RPMI7951 (cell line): ENCODE measurements around the gene IL6ST. TPM values are rescaled to one million over a fixed set of nuclear protein-coding genes. Genes with fewer than 3 reads are reported as not detected.
A peak's percentile ranks its signal among the peaks of the same experiment; 100 is the strongest.

Experiments used
- DNase-seq: peaks from one replicate; pipeline ENCODE4 v3.0.0-alpha.2; 2012; ENCODE audit warnings: low read depth
- total RNA-seq: library from RNA; depleted of rRNA; stranded (reverse); fragments of >200 nt; shearing (Covaris generic); gene quantifications from 2 replicates; pipeline ENCODE4 v1.2.3, GENCODE V29; 2014

IL6ST gene
- total RNA-seq, 1 experiment from 2014 or later, result 136 TPM

GRCh38 chr5:55920784-55921183 is 74.0 kb downstream of the IL6ST start:
- DNase-seq, result no peak

DNA sequence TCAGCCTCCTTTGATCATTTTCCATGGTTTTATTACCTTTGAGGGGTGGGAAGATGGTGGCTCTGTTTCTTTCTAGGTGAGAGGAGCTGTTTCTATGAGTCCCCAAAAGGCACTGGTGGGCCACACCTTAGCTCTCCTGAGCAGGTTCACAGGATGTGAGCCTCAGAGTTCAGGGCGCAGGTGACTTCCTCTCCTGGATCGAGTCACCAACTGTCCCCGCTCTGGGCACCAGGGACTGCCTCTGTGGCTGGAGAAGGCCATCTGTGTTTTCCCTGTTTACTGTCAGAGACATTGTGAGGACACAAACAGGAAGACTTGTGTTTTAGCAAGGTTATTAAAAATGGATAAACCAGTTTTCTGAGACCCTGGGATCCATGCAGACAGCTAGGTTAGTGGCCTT is 75.1 kb downstream of the IL6ST start:
- DNase-seq, result no peak

- no peak for DNase-seq
Measured at GRCh38 chr5:55918087-55919035, 76.4 kb downstream of the IL6ST start.

- no peak for DNase-seq
Measured at GRCh38 chr5:55917402-55918086, 77.2 kb downstream of the IL6ST start.

- no peak for DNase-seq
Measured at GRCh38 chr5:55916986-55917385, 77.8 kb downstream of the IL6ST start.

GRCh38 chr5:55915783-55916182 is 79.0 kb downstream of the IL6ST start:
- DNase-seq, result no peak

- no peak for DNase-seq
Measured at GRCh38 chr5:55914971-55915370, 79.8 kb downstream of the IL6ST start.

DNA sequence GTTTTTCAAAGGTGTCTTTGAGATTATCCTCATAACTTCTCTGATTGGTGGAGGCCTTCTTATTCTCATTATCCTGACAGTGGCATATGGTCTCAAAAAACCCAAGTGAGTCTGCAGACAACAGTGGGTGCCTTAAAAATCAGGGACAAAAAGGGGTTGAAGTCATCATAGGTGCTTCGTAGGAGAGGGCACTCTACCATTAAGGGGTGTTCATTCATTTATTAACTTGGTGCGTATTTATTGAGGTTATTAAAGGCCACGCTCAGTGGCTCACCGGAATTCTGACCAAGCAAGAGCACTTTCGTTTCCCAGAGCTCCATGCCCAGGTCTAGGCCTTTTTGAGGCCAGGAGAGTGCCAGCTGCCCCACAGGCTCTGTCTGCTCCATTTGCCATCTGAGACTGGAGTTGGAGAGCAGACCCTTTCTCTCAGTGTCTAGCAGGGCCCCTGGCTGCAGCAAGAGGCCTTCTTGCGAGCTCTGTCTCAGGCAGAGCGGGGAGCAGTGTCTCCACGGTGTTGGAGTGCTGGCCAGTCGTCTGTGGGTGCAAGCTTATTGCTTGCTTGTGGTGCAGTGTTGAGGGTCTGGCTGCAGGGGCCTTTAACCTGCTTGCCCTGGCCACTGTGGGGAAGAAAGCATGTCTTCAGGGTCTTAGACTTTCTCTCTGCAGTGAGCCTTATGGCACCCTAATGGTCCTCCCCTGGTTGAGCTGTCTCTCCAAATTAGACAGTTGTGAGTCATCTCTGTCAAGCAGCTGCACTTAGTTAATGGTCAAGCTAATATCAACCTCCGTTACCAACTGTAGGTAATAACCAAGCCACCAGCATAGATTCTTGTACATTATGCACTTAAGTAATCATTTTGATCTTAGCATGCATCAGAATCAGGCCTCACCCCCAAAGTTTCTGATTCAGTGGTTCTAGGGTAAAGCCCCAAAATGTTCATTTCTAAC is 81.0 kb downstream of the IL6ST start:
- no peak for DNase-seq

- no peak for DNase-seq
Measured at GRCh38 chr5:55911784-55912653, 82.7 kb downstream of the IL6ST start.

GRCh38 chr5:55908804-55909203 is 86.0 kb downstream of the IL6ST start:
- DNase-seq, result no peak

DNA sequence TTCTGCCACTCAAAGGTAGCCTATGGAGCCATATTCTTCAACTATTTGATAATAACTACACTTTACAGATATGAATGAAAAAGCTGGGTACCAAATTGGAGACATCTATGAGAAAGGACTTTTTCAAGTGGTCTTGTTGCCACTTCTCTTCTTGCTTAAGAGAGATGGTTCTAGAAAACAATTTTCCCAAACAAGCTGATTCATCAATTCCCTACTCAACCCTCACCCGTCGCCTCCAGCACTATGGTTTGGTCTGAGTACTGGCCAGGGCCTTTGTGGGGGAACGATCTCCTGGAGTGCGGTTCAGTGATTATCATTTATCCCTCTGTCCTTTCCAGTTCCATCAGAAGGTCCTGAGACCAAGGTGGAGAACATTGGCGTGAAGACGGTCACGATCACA is 86.8 kb downstream of the IL6ST start:
- DNase-seq, result no peak

DNA sequence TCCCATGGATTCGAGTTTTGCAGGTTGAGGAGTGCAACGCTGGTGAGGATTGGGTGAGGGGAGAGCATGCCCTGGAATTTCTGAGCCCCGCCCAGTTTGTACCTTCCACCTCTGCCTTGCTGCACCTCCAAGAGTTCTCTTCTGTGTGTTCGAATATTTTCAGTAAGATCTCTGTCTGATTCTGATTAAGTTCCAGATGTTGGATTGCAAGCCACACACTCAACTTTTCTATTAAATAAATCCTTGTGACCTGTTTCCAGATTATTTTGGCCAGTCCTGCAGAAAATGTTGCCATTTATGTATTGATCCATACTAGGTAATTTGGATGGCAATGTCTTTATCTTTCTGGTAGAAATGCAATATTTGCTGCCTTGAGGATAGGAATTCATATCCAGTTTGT is 89.5 kb downstream of the IL6ST start:
- DNase-seq, result no peak

- no peak for DNase-seq
Measured at GRCh38 chr5:55904152-55904551, 90.6 kb downstream of the IL6ST start.

DNA sequence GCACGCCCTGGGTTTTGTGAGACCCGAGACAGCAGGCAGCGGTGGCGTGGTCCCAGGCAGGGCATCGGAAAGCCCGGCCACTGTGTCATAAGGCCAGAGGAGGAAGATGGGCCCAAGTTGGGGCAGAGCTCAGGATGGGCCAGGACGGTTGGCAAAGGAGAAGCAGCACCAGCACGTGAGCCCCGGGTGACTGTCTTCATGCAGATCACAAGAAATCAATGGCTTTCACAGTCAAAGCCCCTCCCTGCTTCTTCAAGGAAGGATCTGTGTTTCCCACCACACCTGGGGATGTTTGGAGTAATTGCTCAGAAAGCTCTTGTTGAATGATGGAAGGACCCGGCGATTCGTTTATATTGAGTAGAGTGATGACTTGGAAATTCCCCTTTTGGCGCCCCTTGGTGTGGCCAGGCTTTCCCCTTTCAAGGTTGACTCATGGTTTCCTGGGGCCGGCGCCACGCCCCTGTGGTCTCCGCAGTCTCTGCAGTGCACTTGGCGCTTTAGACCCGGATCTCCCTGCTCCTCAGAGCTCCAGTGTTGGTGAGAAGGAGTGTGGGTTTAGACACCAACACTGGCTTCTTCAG is 91.6 kb downstream of the IL6ST start:
- peak; percentile 76 for DNase-seq

GRCh38 chr5:55902696-55903095 is 92.1 kb downstream of the IL6ST start:
- DNase-seq, result peak; percentile 28

DNA sequence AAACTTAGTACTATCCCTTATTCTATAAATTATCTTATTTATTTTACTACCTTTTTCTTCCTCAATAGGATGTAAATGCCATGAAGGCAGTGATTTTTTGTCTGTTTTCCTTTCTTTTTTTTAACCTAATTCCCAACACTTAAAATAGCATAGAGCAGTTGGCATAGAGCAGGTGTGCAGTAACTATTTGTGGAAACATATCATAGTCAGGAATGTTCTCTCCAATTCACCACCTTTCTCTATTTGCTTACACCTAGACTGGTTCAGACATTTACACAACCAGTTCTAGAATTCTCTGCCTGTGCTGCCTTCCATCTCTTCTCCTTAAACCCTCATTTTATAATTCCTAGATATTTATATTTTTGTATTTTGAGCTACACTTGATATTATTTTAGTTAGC is 94.0 kb downstream of the IL6ST start:
- DNase-seq, result no peak

DNA sequence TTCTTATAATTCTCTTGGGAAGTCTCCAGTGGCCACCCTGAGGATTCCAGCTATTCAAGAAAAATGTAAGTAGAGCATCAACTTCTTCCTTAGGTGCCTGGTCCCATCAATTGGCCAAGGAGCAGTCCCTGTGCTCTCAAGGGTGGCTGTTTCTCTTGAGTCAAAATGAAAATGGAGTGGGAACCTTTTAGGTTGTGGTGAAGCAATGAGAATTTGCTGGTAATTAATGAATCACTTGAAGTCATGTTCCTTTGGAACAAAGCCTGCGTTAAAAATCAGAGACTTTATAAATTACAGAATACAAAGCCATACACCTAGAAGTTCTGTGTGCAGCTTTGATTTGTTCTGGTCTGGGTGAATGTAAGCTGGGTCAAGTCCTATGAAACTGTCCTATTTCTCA is 94.7 kb downstream of the IL6ST start:
- no peak for DNase-seq

DNA sequence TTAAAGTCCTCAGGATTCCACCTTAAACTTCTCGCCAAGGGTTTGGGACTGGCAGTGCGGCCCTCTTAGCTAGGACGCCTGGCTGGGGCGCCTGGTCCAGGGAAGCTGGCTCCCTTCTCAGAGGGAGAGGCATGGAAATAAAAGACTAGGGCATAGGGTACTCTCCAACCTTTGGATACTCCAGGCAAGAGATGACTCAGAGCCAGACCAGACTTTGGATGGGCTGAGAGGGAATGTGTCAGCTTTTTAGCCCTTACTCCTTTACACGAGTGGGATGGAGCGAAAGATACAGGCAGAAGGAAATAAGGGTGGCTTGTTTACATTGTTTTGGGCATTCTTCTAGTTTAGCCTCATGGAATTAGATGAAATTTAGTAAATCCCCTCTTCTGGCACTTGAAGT is 95.4 kb downstream of the IL6ST start:
- DNase-seq, result peak; percentile 50

DNA sequence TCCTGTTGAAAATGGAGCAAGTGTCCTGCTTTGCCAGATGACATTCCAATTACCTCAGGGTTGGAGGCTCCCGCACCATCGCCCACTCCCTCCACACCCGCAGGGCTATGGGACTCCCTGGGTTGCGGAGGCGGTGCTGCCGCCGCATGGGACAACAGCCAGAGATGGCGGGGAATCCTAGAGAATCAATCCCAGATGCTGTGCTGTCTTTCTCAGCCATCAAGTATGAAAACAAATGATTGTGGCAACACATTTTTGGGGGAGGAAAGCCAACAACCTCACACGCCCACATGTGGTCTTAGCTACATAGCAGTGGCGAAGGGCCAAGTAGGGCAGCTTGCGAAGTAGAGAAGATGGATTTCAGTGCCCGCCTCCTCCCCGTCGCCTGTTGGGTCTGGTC is 96.9 kb downstream of the IL6ST start:
- peak; percentile 85 for DNase-seq

DNA sequence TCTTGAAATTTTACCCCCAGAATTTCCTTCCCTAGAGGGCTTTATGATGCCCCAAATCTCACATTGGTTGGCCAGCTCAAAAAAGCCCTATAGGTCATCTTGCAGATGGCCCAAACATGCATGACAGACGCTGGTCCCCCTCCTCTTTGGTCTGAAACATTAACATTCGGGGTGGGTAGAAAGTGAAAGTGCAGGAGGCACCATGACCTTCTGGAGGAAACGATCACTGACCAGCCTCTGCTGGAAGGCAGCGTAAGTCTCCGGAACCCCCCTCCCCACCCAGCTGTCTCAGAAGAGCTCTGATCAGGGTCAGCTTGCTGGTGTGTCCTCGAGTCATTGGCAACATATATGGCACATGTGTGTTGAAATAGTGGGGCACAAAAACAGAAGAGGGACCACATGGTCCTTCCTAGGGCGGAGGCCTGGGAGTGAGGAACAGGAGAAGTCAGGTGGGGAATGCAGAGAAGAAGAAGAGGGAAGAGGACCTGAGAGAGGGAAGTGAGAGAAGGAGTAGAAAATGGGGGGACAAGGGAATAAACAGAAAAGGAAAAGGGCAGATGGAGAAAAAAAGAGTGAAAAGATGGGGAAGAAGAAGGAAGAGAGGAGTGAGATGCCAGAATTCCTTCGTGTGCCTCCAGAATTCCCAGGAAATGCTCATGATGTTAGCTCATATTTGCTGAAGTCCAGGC is 97.4 kb downstream of the IL6ST start:
- no peak for DNase-seq
